HEK293 (cell line): ENCODE data around the gene SPAST.

Experiments used
- CTCF ChIA-PET: fragments of 350-600 bp; formaldehyde crosslinking; extraction: SDS; loops from one replicate; lab custom pipeline; 2021; ENCODE audit warnings: antibody characterized with exemption; lab: Yijun Ruan, JAX
- POLR2A ChIA-PET: fragments of 300-600 bp; formaldehyde crosslinking; extraction: SDS; loops from one replicate; lab custom pipeline; 2020; ENCODE audit warnings: antibody characterized with exemption, inconsistent platforms; lab: Yijun Ruan, JAX
- H3K27ac ChIP-seq: fragments of 200-500 bp; sonication (Bioruptor generic); 2 replicates; pipeline ENCODE4 v1.5.1; 2014; ENCODE audit warnings: low read depth, low read length, control low read depth, inconsistent platforms; ENCODE audit errors: extremely low read depth
- H3K36me3 ChIP-seq, 2 experiments: fragments of 200-500 bp in 1 of 2; sonication (Bioruptor generic) in 1 of 2; 1 replicate in 1 of 2; 2 replicates in 1 of 2; pipeline ENCODE4 v1.5.1; 2014 to 2017; ENCODE audit warnings: inconsistent platforms in 2 of 2, low read length in 2 of 2; ENCODE audit not compliant: control insufficient read depth in 2 of 2, insufficient read depth in 1 of 2
- H3K4me1 ChIP-seq: fragments of 200-500 bp; sonication (Bioruptor generic); 2 replicates; pipeline ENCODE4 v1.5.1; 2014; ENCODE audit warnings: mild to moderate bottlenecking, low read length, inconsistent platforms; ENCODE audit not compliant: control insufficient read depth, insufficient read depth
- H3K4me3 ChIP-seq: 2 replicates; pipeline ENCODE4 v1.5.1; 2011; ENCODE audit warnings: low read depth, mild to moderate bottlenecking, control low read depth, low read length, moderate library complexity
- H3K9me3 ChIP-seq: fragments of 200-500 bp; sonication (Bioruptor generic); 2 replicates; pipeline ENCODE4 v1.5.1; 2014; ENCODE audit warnings: low read depth, low read length, inconsistent platforms; ENCODE audit not compliant: control insufficient read depth, insufficient read depth
- KLF1 ChIP-seq: fragments of 450-650 bp; formaldehyde crosslinking; IDR thresholded peaks from 2 replicates; pipeline ENCODE4 v1.5.1; 2016; ENCODE audit warnings: missing biosample characterization, missing genetic modification characterization
- KLF16 ChIP-seq: fragments of 450-650 bp; formaldehyde crosslinking; IDR thresholded peaks from 2 replicates; pipeline ENCODE4 v1.5.1; 2017; ENCODE audit warnings: missing biosample characterization, missing genetic modification characterization
- KLF9 ChIP-seq: fragments of 450-650 bp; formaldehyde crosslinking; IDR thresholded peaks from 2 replicates; pipeline ENCODE4 v1.5.1; 2016; ENCODE audit warnings: missing biosample characterization, missing genetic modification characterization, low read depth
- TRIM28 ChIP-seq: IDR thresholded peaks from 2 replicates; pipeline ENCODE4 v1.6.1; 2011; ENCODE audit warnings: low read length, control low read depth, borderline replicate concordance
- ZNF114 ChIP-seq: fragments of 450-650 bp; formaldehyde crosslinking; IDR thresholded peaks from 2 replicates; pipeline ENCODE4 v1.5.0; 2017; ENCODE audit warnings: missing biosample characterization, missing genetic modification characterization
- ZNF132 ChIP-seq: fragments of 450-650 bp; formaldehyde crosslinking; IDR thresholded peaks from 2 replicates; pipeline ENCODE4 v1.5.1; 2017; ENCODE audit warnings: missing biosample characterization, missing genetic modification characterization, borderline replicate concordance
- ZNF169 ChIP-seq: fragments of 450-650 bp; formaldehyde crosslinking; IDR thresholded peaks from 2 replicates; pipeline ENCODE4 v1.5.1; 2016; ENCODE audit warnings: missing biosample characterization, missing genetic modification characterization
- ZNF174 ChIP-seq: fragments of 450-650 bp; formaldehyde crosslinking; IDR thresholded peaks from 2 replicates; pipeline ENCODE4 v1.5.0; 2017; ENCODE audit warnings: missing biosample characterization, mild to moderate bottlenecking, missing genetic modification characterization
- ZNF221 ChIP-seq: fragments of 450-650 bp; formaldehyde crosslinking; IDR thresholded peaks from 2 replicates; pipeline ENCODE4 v1.5.1; 2017; ENCODE audit warnings: missing biosample characterization, missing genetic modification characterization, borderline replicate concordance
- ZNF266 ChIP-seq: fragments of 450-650 bp; formaldehyde crosslinking; IDR thresholded peaks from 2 replicates; pipeline ENCODE4 v1.5.1; 2016; ENCODE audit warnings: missing biosample characterization, missing genetic modification characterization, low read depth
- ZNF324 ChIP-seq: fragments of 450-650 bp; formaldehyde crosslinking; IDR thresholded peaks from 2 replicates; pipeline ENCODE4 v1.5.1; 2016; ENCODE audit warnings: missing biosample characterization, missing genetic modification characterization
- ZNF341 ChIP-seq: fragments of 450-650 bp; formaldehyde crosslinking; IDR thresholded peaks from 2 replicates; pipeline ENCODE4; 2016; ENCODE audit warnings: low read depth, missing biosample characterization, missing genetic modification characterization
- ZNF549 ChIP-seq: fragments of 450-650 bp; IDR thresholded peaks from 2 replicates; pipeline ENCODE4 v1.5.1; 2018; ENCODE audit warnings: missing biosample characterization, missing genetic modification characterization, mild to moderate bottlenecking, inconsistent platforms, moderate library complexity
- ZNF623 ChIP-seq: fragments of 450-650 bp; formaldehyde crosslinking; IDR thresholded peaks from 2 replicates; pipeline ENCODE4 v1.5.1; 2016; ENCODE audit warnings: missing biosample characterization, missing genetic modification characterization
- ZNF664 ChIP-seq: fragments of 450-650 bp; formaldehyde crosslinking; IDR thresholded peaks from 2 replicates; pipeline ENCODE4 v1.5.1; 2016; ENCODE audit warnings: missing biosample characterization, missing genetic modification characterization
- ZXDB ChIP-seq: fragments of 450-650 bp; formaldehyde crosslinking; IDR thresholded peaks from 2 replicates; pipeline ENCODE4 v1.5.1; 2016; ENCODE audit warnings: missing biosample characterization, missing genetic modification characterization
- TF ChIP-seq, protein P1 (sequence below): fragments of 450-650 bp; formaldehyde crosslinking; IDR thresholded peaks from 2 replicates; pipeline ENCODE4 v1.5.1; 2016; ENCODE audit warnings: missing biosample characterization, missing genetic modification characterization
- TF ChIP-seq, protein P2 (sequence below): fragments of 450-650 bp; formaldehyde crosslinking; IDR thresholded peaks from 2 replicates; pipeline ENCODE4 v1.5.1; 2016; ENCODE audit warnings: missing biosample characterization, missing genetic modification characterization, borderline replicate concordance
- TF ChIP-seq, protein P3 (sequence below): fragments of 450-650 bp; formaldehyde crosslinking; IDR thresholded peaks from 2 replicates; pipeline ENCODE4 v1.5.1; 2016; ENCODE audit warnings: missing biosample characterization, missing genetic modification characterization

Gene SPAST

DNA sequence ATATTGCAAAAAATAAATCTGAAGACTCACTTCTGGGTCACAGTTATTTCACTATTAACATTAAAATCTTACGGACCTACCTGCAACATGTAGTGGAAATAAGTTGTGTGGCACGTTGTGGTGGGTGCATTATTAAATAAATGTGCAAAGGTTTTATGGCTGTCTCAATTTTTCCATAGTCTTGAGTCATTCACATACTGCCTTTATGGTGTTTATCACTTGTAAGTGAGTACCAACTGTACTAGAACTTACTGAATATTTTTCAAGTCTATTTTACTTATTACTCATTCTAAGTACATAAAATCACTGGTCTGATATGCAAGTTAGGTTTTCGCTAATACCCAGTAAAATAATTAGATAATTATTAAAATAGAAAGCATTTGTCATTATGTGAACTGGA, 54.7 kb downstream of the SPAST start:
- ChIA-PET POLR2A (no interaction called here), CTCF (no interaction called here)
- TF ChIP-seq ZXDB (tag by site-specific recombination) (no peak), KLF1 (tag by site-specific recombination) (no peak), ZNF169 (tag by site-specific recombination) (no peak), ZNF221 (no peak), ZNF664 (tag by site-specific recombination) (no peak), ZNF623 (no peak), ZNF114 (no peak), ZNF174 (tag by site-specific recombination) (no peak), ZNF132 (tag by site-specific recombination) (no peak), KLF16 (tag by site-specific recombination) (no peak), ZNF324 (no peak), KLF9 (tag by site-specific recombination) (no peak), ZNF549 (tag by site-specific recombination) (no peak)
- TF ChIP-seq, protein P1, sequence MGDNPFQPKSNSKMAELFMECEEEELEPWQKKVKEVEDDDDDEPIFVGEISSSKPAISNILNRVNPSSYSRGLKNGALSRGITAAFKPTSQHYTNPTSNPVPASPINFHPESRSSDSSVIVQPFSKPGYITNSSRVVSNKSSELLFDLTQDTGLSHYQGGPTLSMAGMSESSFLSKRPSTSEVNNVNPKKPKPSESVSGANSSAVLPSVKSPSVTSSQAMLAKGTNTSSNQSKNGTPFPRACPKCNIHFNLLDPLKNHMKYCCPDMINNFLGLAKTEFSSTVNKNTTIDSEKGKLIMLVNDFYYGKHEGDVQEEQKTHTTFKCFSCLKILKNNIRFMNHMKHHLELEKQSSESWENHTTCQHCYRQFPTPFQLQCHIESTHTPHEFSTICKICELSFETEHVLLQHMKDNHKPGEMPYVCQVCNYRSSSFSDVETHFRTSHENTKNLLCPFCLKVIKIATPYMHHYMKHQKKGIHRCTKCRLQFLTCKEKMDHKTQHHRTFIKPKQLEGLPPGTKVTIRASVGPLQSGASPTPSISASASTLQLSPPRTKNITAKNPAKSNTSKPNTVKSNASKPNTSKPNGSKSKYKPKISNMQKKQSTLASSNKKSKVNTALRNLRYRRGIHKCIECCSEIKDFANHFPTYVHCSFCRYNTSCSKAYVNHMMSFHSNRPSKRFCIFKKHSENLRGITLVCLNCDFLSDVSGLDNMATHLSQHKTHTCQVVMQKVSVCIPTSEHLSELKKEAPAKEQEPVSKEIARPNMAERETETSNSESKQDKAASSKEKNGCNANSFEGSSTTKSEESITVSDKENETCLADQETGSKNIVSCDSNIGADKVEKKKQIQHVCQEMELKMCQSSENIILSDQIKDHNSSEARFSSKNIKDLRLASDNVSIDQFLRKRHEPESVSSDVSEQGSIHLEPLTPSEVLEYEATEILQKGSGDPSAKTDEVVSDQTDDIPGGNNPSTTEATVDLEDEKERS (tag by site-specific recombination): no peak
- TF ChIP-seq, protein P2, sequence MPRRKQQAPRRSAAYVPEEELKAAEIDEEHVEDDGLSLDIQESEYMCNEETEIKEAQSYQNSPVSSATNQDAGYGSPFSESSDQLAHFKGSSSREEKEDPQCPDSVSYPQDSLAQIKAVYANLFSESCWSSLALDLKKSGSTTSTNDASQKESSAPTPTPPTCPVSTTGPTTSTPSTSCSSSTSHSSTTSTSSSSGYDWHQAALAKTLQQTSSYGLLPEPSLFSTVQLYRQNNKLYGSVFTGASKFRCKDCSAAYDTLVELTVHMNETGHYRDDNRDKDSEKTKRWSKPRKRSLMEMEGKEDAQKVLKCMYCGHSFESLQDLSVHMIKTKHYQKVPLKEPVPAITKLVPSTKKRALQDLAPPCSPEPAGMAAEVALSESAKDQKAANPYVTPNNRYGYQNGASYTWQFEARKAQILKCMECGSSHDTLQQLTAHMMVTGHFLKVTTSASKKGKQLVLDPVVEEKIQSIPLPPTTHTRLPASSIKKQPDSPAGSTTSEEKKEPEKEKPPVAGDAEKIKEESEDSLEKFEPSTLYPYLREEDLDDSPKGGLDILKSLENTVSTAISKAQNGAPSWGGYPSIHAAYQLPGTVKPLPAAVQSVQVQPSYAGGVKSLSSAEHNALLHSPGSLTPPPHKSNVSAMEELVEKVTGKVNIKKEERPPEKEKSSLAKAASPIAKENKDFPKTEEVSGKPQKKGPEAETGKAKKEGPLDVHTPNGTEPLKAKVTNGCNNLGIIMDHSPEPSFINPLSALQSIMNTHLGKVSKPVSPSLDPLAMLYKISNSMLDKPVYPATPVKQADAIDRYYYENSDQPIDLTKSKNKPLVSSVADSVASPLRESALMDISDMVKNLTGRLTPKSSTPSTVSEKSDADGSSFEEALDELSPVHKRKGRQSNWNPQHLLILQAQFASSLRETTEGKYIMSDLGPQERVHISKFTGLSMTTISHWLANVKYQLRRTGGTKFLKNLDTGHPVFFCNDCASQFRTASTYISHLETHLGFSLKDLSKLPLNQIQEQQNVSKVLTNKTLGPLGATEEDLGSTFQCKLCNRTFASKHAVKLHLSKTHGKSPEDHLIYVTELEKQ (tag by site-specific recombination): no peak
- TF ChIP-seq, all 188 proteins: peak for 0
- Histone ChIP-seq H3K4me1 (no peaks in the 10 kb centered on the region), H3K27ac (no peak overlapping the region), H3K4me3 (no peak overlapping the region), H3K9me3 (no peaks in the 10 kb centered on the region), H3K36me3 (peaks cover 4 to 15% of the 10 kb centered on the region in 2 experiments)

DNA sequence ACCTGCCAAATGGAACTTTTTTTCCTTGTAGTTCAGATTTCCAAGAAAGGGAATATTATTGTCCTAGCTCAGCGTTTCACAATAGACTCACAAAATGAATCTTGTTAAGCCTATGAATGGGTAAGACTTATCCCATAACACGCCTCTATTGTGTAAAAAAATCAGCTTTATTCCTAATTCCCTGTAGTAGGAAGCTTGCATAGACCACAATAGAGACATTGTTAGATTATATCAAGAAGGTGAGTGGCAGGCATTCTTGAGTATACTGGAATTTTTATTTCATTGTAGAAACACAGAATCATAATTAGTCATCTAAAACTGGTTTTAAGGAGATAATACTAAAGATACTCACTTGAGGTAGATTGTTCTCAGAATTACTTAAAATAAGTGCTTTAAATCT, 55.8 kb downstream of the SPAST start:
- H3K4me1 ChIP-seq: no peaks in the 10 kb centered on the region
- no peak overlapping the region for H3K4me3 ChIP-seq
- POLR2A ChIA-PET: no interaction called here
- peaks cover 4 to 11% of the 10 kb centered on the region in 2 experiments for H3K36me3 ChIP-seq
- no peaks in the 10 kb centered on the region for H3K9me3 ChIP-seq
- TF ChIP-seq ZNF266 (no peak), ZNF341 (tag by site-specific recombination) (no peak), TRIM28 (no peak)
- TF ChIP-seq, protein P3, sequence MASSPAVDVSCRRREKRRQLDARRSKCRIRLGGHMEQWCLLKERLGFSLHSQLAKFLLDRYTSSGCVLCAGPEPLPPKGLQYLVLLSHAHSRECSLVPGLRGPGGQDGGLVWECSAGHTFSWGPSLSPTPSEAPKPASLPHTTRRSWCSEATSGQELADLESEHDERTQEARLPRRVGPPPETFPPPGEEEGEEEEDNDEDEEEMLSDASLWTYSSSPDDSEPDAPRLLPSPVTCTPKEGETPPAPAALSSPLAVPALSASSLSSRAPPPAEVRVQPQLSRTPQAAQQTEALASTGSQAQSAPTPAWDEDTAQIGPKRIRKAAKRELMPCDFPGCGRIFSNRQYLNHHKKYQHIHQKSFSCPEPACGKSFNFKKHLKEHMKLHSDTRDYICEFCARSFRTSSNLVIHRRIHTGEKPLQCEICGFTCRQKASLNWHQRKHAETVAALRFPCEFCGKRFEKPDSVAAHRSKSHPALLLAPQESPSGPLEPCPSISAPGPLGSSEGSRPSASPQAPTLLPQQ (tag by site-specific recombination): no peak
- H3K27ac ChIP-seq: no peak overlapping the region
- CTCF ChIA-PET: interaction anchor here (0.7 to 0.9 kb wide), 2 partner anchors 10 to 40 kb away, joined by 3 to 4 read pairs; no protein-coding TSS in a partner anchor
